KOPT-K1 (cell line): ENCODE data around the gene CSF2.
A peak's percentile ranks its signal among the peaks of the same experiment; 100 is the strongest.
"Not testable (repeated sequence)": the region's sequence is repeated elsewhere in the genome, so short reads cannot be mapped to it uniquely, and the experiment has no call there.

Experiments used
- H3K27ac ChIP-seq: fragments of 200-600 bp; sonication (generic); 2 replicates; pipeline ENCODE4 v1.5.1; 2016; ENCODE audit warnings: antibody characterized with exemption, mild to moderate bottlenecking, low read depth, low read length; ENCODE audit not compliant: poor library complexity, severe bottlenecking
- H3K36me3 ChIP-seq: fragments of 200-600 bp; sonication (generic); 2 replicates; pipeline ENCODE4 v1.5.1; 2017; ENCODE audit warnings: antibody characterized with exemption, mild to moderate bottlenecking, low read length, moderate library complexity; ENCODE audit not compliant: insufficient read depth
- H3K9me3 ChIP-seq: fragments of 200-600 bp; sonication (generic); 2 replicates; pipeline ENCODE4 v1.5.1; 2017; ENCODE audit warnings: antibody characterized with exemption, low read length, mild to moderate bottlenecking; ENCODE audit not compliant: insufficient read depth, poor library complexity, severe bottlenecking

Gene CSF2

DNA sequence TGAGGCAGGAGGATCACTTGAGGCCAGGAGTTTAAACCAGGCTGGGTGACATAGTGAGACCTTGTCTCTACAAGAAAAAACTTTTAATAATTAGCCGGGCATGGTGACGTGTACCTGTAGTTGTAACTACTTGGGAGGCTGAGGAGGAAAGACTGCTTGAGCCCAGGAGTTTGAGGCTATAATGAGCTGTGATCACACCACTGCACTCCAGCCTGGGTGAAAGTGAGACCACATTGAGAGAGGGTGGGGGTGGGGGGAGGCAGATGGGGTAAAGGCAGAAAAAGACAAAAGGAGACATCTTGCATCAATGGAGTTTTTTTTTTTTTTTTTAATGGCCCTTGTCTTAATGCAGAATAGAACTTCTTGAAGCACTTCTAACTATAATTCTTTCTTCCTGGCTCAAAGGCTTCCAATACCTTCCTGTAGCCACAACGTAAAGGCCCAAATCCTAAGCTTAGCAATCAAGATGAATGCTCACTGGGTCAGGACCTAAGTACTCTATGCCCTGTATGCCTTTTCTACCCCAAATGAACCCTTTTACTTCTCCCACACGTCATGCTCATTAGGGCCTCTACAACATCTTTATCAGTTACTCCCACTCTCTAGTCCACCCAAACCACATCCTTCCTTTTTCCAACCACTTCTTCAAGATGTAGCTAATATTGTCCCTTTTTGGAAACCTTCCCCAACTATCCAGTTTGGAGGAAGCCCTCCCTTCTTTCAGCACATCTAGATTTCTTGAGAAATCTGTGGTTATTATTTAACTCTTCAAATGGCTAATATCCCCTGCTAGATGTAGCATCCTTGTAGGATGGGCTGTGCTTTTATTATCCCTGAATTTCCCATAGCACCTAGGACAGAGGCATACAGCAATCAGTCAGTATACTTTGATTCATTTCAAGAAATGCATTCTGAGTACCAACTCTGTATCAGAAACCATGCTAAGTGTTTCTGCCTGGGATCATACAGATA is 40.8 kb downstream of the CSF2 start:
- peak overlapping the region; percentile 23 for H3K27ac ChIP-seq
- H3K36me3 ChIP-seq, result no peaks in the 10 kb centered on the region
- H3K9me3 ChIP-seq, result peaks cover 12% of the 10 kb centered on the region

DNA sequence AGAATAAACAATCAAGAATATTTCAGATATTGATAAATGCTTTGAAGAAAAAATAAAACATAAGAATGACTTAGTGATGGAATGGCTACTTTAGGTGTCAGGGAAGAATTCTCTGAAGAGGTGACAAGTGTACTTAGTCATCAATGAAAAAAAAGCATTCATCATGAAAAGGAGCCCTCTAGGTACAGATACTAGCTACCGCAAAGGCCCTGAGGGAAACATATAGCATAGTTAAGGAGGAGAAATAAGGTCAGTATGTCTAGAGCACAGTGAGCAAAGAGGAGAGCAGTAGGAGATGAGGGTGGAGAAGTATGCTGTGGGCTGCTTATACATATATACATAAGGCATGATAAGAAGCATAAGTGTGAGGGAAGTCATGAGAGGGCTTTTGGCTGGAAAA is 41.8 kb downstream of the CSF2 start:
- Histone ChIP-seq H3K36me3 (no peaks in the 10 kb centered on the region), H3K27ac (peak overlapping the region; percentile 23), H3K9me3 (peaks cover 12% of the 10 kb centered on the region)

DNA sequence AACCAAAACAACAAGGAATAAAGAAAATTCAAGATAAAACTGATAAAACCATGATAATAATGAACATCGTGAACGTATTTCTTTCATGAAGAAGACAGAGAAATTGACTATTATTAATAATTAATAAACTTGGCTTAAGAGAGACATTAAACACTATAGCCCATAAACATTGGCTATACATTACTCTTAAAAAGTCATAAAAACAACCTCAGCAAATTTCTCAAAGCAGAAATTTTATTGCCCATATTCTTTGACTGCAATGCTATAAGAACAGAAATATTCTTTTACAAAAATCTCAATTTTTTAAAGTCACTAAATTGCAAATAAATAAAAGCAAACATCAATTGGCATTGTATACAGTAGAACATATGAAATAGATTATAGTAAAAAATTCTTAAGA is 42.5 kb downstream of the CSF2 start:
- Histone ChIP-seq H3K36me3 (no peaks in the 10 kb centered on the region), H3K27ac (peak overlapping the region; percentile 69), H3K9me3 (peaks cover 12% of the 10 kb centered on the region)

DNA sequence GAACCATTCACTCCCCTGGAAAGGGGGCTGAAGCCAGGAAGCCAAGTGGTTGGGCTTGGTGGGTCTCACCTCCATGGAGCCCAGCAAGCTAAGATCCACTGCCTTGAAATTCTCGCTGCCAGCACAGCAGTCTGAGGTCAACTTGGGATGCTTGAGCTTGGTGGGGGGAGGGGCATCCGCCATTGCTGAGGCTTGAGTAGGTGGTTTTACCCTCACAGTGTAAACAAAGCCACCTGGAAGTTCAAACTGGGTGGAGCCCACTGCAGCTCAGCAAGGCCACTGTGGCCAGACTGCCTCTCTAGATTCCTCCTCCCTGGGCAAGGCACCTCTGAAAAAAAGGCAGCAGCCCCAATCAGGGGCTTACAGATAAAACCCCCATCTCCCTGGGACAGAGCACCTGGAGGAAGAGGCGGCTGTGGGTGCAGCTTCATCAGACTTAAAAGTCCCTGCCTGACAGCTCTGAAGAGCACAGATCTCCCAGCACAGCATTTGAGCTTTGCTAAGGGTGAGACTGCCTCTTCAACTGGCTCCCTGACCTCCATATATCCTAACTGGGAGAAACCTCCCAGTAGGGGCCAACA is 43.4 kb downstream of the CSF2 start:
- Histone ChIP-seq H3K27ac (peak overlapping the region; percentile 69), H3K9me3 (peaks cover 12% of the 10 kb centered on the region)
- H3K36me3 ChIP-seq, result not testable (repeated sequence)

DNA sequence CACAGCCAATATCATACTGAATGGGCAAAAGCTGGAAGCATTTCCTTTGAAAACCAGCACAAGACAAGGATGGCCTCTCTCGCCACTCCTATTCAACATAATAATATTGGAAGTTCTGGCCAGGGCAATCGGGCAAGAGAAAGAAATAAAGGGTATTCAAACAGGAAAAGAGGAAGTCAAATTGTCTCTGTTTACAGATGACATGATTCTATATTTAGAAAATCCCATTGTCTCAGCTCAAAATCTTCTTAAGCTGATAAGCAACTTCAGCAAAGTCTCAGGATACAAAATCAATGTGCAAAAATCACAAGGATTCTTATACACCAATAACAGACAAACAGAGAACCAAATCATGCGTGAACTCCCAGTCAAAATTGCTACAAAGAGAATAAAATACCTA is 47.1 kb downstream of the CSF2 start:
- H3K36me3 ChIP-seq, H3K27ac ChIP-seq, H3K9me3 ChIP-seq: not testable (repeated sequence)

DNA sequence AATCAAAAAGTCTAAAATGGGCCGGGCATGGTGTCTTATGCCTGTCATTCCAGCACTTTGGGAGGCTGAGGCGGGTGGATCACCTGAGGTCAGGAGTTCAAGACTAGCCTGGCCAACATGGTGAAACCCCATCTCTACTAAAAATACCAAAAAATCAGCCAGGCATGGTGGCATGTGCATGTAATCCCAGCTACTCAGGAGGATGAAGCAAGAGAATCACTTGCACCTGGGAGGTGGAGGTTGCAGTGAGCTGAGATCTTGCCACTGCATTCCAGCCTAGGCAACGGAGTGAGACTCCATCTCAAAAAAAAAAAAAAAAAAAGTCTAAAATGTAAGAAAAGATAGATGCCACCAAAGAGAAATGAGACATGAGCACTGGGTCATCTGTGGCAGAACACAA is 49.4 kb downstream of the CSF2 start:
- H3K9me3 ChIP-seq, H3K36me3 ChIP-seq: not testable (repeated sequence)

DNA sequence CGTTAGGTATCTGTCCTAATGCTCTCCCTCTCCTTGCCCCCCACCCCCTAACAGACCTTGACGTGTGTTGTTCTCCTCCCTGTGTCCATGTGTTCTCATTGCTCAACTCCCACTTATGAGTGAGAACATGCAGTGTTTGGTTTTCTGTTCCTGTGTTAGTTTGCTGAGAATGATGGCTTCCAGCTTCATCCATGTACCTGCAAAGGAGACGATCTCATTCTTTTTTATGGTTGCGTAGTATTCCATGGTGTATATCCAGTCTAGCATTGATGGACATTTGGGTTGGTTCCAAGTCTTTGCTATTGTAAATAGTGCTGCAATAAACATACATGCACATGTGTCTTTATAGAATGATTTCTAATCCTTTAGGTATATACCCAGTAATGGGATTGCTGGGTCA is 50.0 kb downstream of the CSF2 start:
- not testable (repeated sequence) for H3K36me3 ChIP-seq, H3K27ac ChIP-seq, H3K9me3 ChIP-seq

More for the DNA sequence above, 49.4 kb downstream of the CSF2 start:
- H3K27ac ChIP-seq, result not testable (repeated sequence)
